DND-41 (cell line): Measurements from ENCODE around the gene KRTAP9-7.

Experiments
- ATAC-seq: fragments of 200-7000 bp; cut with Tn5 transposase; 3 replicates; pipeline ENCODE4 v1.9.1; 2021; ENCODE audit warnings: low read depth; ENCODE audit not compliant: insufficient read depth
- DNase-seq: peaks from one replicate; pipeline ENCODE4 v3.0.0-alpha.2; 2020
- H2AFZ ChIP-seq: 2 replicates; pipeline ENCODE4 v1.6.0; 2012; ENCODE audit warnings: low read depth, low read length
- H3K27ac ChIP-seq: 2 replicates; pipeline ENCODE4 v1.5.1; 2012; ENCODE audit warnings: low read length, inconsistent platforms
- H3K27me3 ChIP-seq: fragments of 200-600 bp; sonication (generic); 2 replicates; pipeline ENCODE4 v1.6.0; 2012; ENCODE audit warnings: low read length, mild to moderate bottlenecking, inconsistent platforms; ENCODE audit not compliant: insufficient read depth, poor library complexity
- H3K36me3 ChIP-seq: 2 replicates; pipeline ENCODE4 v1.5.1; 2012; ENCODE audit warnings: low read length, inconsistent platforms; ENCODE audit not compliant: insufficient read depth
- H3K4me1 ChIP-seq: 2 replicates; pipeline ENCODE4 v1.5.1; 2012; ENCODE audit warnings: mild to moderate bottlenecking, low read length; ENCODE audit not compliant: insufficient read depth
- H3K4me2 ChIP-seq: 2 replicates; pipeline ENCODE4 v1.6.0; 2012; ENCODE audit warnings: mild to moderate bottlenecking, moderate library complexity, low read length, inconsistent platforms; ENCODE audit not compliant: insufficient read depth
- H3K4me3 ChIP-seq, 2 experiments: fragments of 200-600 bp in 1 of 2; shearing (Covaris generic) in 1 of 2; 2 replicates each; pipeline ENCODE4 v1.5.1; 2012 to 2016; ENCODE audit warnings: inconsistent platforms in 2 of 2, low read length in 2 of 2, mild to moderate bottlenecking in 2 of 2, low read depth in 1 of 2, moderate library complexity in 1 of 2
- H3K79me2 ChIP-seq: 2 replicates; pipeline ENCODE4 v1.6.0; 2012; ENCODE audit warnings: low read length, inconsistent platforms; ENCODE audit not compliant: insufficient read depth
- H3K9ac ChIP-seq: 2 replicates; pipeline ENCODE4 v1.6.0; 2012; ENCODE audit warnings: low read depth, mild to moderate bottlenecking, inconsistent platforms, low read length, moderate library complexity
- H3K9me3 ChIP-seq: 2 replicates; pipeline ENCODE4 v1.5.1; 2012; ENCODE audit warnings: low read length, moderate library complexity, mild to moderate bottlenecking, inconsistent platforms; ENCODE audit not compliant: insufficient read depth, severe bottlenecking
- H4K20me1 ChIP-seq: 2 replicates; pipeline ENCODE4 v1.6.0; 2012; ENCODE audit warnings: low read length; ENCODE audit not compliant: insufficient read depth
- CTCF ChIP-seq: IDR thresholded peaks from 2 replicates; pipeline ENCODE4 v1.5.1; 2012; ENCODE audit warnings: borderline replicate concordance, low read length, moderate library complexity, mild to moderate bottlenecking; ENCODE audit not compliant: poor library complexity, severe bottlenecking; ENCODE audit errors: extremely low read depth
- EZH2 ChIP-seq: IDR thresholded peaks from 3 replicates; pipeline ENCODE4 v1.6.1; 2012; ENCODE audit warnings: borderline replicate concordance, low read depth, mild to moderate bottlenecking, moderate library complexity, low read length, inconsistent platforms; ENCODE audit not compliant: severe bottlenecking

KRTAP9-7 gene

GRCh38 chr17:41258406-41258805, 17.1 kb upstream of the KRTAP9-7 start:
- no peaks in the 10 kb centered on the region for H3K4me1 ChIP-seq
- H3K27me3 ChIP-seq, result peaks cover 6% of the 10 kb centered on the region
- no peak for ATAC-seq
- no peak for TF ChIP-seq CTCF
- no peak for TF ChIP-seq EZH2
- H3K4me3 ChIP-seq, result no peak overlapping the region
- no peaks in the 10 kb centered on the region for H3K9me3 ChIP-seq
- no peak overlapping the region for H2AFZ ChIP-seq
- no peak overlapping the region for H3K4me2 ChIP-seq
- no peak overlapping the region for H3K9ac ChIP-seq
- no peak for DNase-seq
- H4K20me1 ChIP-seq, result no peaks in the 10 kb centered on the region
- no peak overlapping the region for H3K27ac ChIP-seq
- no peaks in the 10 kb centered on the region for H3K36me3 ChIP-seq
- H3K79me2 ChIP-seq, result no peaks in the 10 kb centered on the region

GRCh38 chr17:41263212-41263611, 12.3 kb upstream of the KRTAP9-7 start:
- ATAC-seq (no peak), DNase-seq (no peak)
- Histone ChIP-seq H3K9ac (no peak overlapping the region), H3K79me2 (no peaks in the 10 kb centered on the region), H2AFZ (no peak overlapping the region), H3K4me3 (no peak overlapping the region), H3K36me3 (no peaks in the 10 kb centered on the region), H3K4me1 (no peaks in the 10 kb centered on the region), H3K4me2 (no peak overlapping the region), H4K20me1 (no peaks in the 10 kb centered on the region), H3K9me3 (no peaks in the 10 kb centered on the region), H3K27ac (no peak overlapping the region), H3K27me3 (peaks cover 13% of the 10 kb centered on the region)
- TF ChIP-seq EZH2 (no peak), CTCF (no peak)

- Histone ChIP-seq H3K27me3 (peaks cover 13% of the 10 kb centered on the region), H3K9ac (no peak overlapping the region), H3K36me3 (no peaks in the 10 kb centered on the region), H3K4me3 (no peak overlapping the region), H3K4me1 (no peaks in the 10 kb centered on the region), H3K79me2 (no peaks in the 10 kb centered on the region), H3K9me3 (no peaks in the 10 kb centered on the region), H3K27ac (no peak overlapping the region), H2AFZ (no peak overlapping the region), H3K4me2 (no peak overlapping the region), H4K20me1 (no peaks in the 10 kb centered on the region)
- ATAC-seq, result no peak
- no peak for TF ChIP-seq EZH2
- TF ChIP-seq CTCF, result no peak
- no peak for DNase-seq
Observed at GRCh38 chr17:41264599-41264998, 10.9 kb upstream of the KRTAP9-7 start.

- Histone ChIP-seq H3K79me2 (no peaks in the 10 kb centered on the region), H3K9ac (no peak within 1 kb of the TSS), H3K36me3 (no peaks in the 10 kb centered on the region), H3K4me2 (no peak within 1 kb of the TSS), H3K4me3 (no peak within 1 kb of the TSS), H2AFZ (no peak within 1 kb of the TSS), H3K27me3 (peaks cover 13% of the 10 kb centered on the region), H3K9me3 (no peaks in the 10 kb centered on the region), H3K27ac (no peak within 1 kb of the TSS), H4K20me1 (no peaks in the 10 kb centered on the region), H3K4me1 (no peaks in the 10 kb centered on the region)
- DNase-seq (no peak), ATAC-seq (no peak)
- TF ChIP-seq CTCF (no peak), EZH2 (no peak)
Observed at GRCh38 chr17:41265078-41265477, 10.4 kb upstream of the KRTAP9-7 start, which contains the start of gene KRTAP9-6. Gene KRTAP9-6, plus strand, starts transcription at chr17:41265378. Its CDS starts 0 bp downstream, at chr17:41265378.
